OCI-LY1 (cell line): ENCODE results near the gene CDH4.
"Not testable (repeated sequence)": the region's sequence is repeated elsewhere in the genome, so short reads cannot be mapped to it uniquely, and the experiment has no call there.

Experiments
- H2AFZ ChIP-seq: fragments of 200-600 bp; sonication (generic), shearing (Covaris generic); 2 replicates; pipeline ENCODE4 v1.6.0; 2014; ENCODE audit warnings: antibody characterized with exemption, mild to moderate bottlenecking, low read length
- H3F3A ChIP-seq: fragments of 200-600 bp; sonication (generic), shearing (Covaris generic); 2 replicates; pipeline ENCODE4 v1.6.0; 2014; ENCODE audit warnings: mild to moderate bottlenecking, antibody characterized with exemption, low read length, moderate library complexity; ENCODE audit not compliant: insufficient read depth
- H3K27ac ChIP-seq: fragments of 200-600 bp; sonication (generic); 2 replicates; pipeline ENCODE4 v1.5.1; 2014; ENCODE audit warnings: low read length, mixed run types, mild to moderate bottlenecking, low read depth; ENCODE audit not compliant: poor library complexity, severe bottlenecking
- H3K27me3 ChIP-seq: fragments of 200-600 bp; sonication (generic); 2 replicates; pipeline ENCODE4 v1.6.0; 2014; ENCODE audit warnings: antibody characterized with exemption, mild to moderate bottlenecking, low read length, moderate library complexity; ENCODE audit not compliant: insufficient read depth
- H3K36me3 ChIP-seq: fragments of 200-600 bp; sonication (generic); 2 replicates; pipeline ENCODE4 v1.6.1; 2014; ENCODE audit warnings: mild to moderate bottlenecking, antibody characterized with exemption, low read length, moderate library complexity, mixed read lengths; ENCODE audit not compliant: insufficient read depth
- H3K4me1 ChIP-seq: fragments of 200-600 bp; sonication (generic); 2 replicates; pipeline ENCODE4 v1.5.1; 2014; ENCODE audit warnings: mild to moderate bottlenecking, low read length, moderate library complexity; ENCODE audit not compliant: insufficient read depth, severe bottlenecking
- H3K4me2 ChIP-seq: fragments of 200-600 bp; sonication (generic), shearing (Covaris generic); 2 replicates; pipeline ENCODE4 v1.6.1; 2014; ENCODE audit warnings: low read length
- H3K4me3 ChIP-seq: fragments of 200-600 bp; sonication (generic); 2 replicates; pipeline ENCODE4 v1.5.1; 2014; ENCODE audit warnings: low read length, low read depth, mild to moderate bottlenecking, mixed read lengths; ENCODE audit not compliant: poor library complexity, severe bottlenecking
- H3K79me2 ChIP-seq: fragments of 200-600 bp; shearing (Covaris generic); 2 replicates; pipeline ENCODE4 v1.6.1; 2016; ENCODE audit warnings: mixed run types, low read length, mixed read lengths; ENCODE audit not compliant: insufficient read depth
- H3K9ac ChIP-seq: fragments of 200-600 bp; sonication (generic), shearing (Covaris generic); 2 replicates; pipeline ENCODE4 v1.6.1; 2014; ENCODE audit warnings: mild to moderate bottlenecking, low read length, mixed read lengths
- H3K9me2 ChIP-seq: fragments of 200-600 bp; sonication (generic), shearing (Covaris generic); 2 replicates; pipeline ENCODE4 v1.6.1; 2014; ENCODE audit warnings: low read depth, mild to moderate bottlenecking, low read length, mixed read lengths
- H3K9me3 ChIP-seq: fragments of 200-600 bp; shearing (Covaris generic); 2 replicates; pipeline ENCODE4 v1.6.1; 2014; ENCODE audit warnings: low read length, mixed read lengths
- H4K20me1 ChIP-seq: fragments of 200-600 bp; sonication (generic), shearing (Covaris generic); 2 replicates; pipeline ENCODE4 v1.6.0; 2016; ENCODE audit warnings: mild to moderate bottlenecking, low read length; ENCODE audit not compliant: insufficient read depth
- EZH2 ChIP-seq: fragments of 200-600 bp; sonication (generic), shearing (Covaris generic); IDR thresholded peaks from 2 replicates; pipeline ENCODE4 v1.8.0; 2017; ENCODE audit warnings: borderline replicate concordance, mixed run types, mild to moderate bottlenecking, antibody characterized with exemption, low read length, moderate library complexity, mixed read lengths
- TF ChIP-seq, protein P1 (sequence below): fragments of 200-600 bp; sonication (generic), shearing (Covaris generic); IDR thresholded peaks from 2 replicates; pipeline ENCODE4 v1.5.1; 2017; ENCODE audit warnings: mild to moderate bottlenecking, antibody characterized with exemption, low read length, moderate library complexity, mixed read lengths

CDH4 gene

DNA sequence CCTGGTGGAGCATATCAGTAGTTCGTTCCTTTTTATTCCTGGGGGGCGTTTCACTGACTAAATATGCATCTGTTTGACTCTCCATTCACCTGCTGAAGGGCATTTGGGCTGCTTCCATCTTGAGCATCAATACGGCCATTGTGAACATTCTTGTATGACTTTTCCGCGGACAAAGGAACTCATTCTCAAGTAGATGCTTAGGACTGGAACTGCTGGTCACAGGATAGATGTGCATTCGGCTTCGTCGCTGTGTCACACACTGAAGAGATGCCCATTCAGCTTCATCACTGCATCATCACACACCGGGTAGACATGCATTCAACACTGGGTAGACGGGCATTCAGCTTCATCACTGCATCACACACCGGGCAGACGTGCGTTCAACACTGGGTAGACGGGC is 718.3 kb downstream of the CDH4 start:
- Histone ChIP-seq H3K27me3 (no peaks in the 10 kb centered on the region), H3K79me2 (no peaks in the 10 kb centered on the region), H2AFZ (no peak overlapping the region), H3K4me2 (no peak overlapping the region), H3K9me3 (no peaks in the 10 kb centered on the region), H3K9ac (no peak overlapping the region), H3K27ac (no peak overlapping the region), H3K36me3 (peaks cover 28% of the 10 kb centered on the region), H3K9me2 (no peaks in the 10 kb centered on the region), H3K4me1 (no peaks in the 10 kb centered on the region), H3F3A (no peaks in the 10 kb centered on the region), H4K20me1 (no peaks in the 10 kb centered on the region), H3K4me3 (no peak overlapping the region)
- TF ChIP-seq EZH2, result no peak
- TF ChIP-seq, protein P1, sequence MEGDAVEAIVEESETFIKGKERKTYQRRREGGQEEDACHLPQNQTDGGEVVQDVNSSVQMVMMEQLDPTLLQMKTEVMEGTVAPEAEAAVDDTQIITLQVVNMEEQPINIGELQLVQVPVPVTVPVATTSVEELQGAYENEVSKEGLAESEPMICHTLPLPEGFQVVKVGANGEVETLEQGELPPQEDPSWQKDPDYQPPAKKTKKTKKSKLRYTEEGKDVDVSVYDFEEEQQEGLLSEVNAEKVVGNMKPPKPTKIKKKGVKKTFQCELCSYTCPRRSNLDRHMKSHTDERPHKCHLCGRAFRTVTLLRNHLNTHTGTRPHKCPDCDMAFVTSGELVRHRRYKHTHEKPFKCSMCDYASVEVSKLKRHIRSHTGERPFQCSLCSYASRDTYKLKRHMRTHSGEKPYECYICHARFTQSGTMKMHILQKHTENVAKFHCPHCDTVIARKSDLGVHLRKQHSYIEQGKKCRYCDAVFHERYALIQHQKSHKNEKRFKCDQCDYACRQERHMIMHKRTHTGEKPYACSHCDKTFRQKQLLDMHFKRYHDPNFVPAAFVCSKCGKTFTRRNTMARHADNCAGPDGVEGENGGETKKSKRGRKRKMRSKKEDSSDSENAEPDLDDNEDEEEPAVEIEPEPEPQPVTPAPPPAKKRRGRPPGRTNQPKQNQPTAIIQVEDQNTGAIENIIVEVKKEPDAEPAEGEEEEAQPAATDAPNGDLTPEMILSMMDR, result no peak

DNA sequence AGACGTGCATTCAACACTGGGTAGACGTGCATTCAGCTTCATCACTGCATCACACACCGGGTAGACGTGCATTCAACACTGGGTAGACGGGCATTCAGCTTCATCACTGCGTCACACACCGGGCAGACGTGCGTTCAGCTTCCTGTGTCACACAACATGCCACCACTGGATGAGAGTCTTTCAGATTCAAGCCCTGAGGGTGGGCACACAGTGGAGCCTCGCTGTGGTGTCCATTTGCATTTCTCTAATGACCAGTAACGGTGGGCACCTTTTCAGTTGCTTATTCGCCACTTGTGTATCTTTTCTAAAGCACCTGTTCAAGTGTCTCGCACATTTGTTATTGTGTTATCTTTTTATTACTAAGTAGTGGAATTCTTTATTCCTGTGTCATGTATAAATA is 719.5 kb downstream of the CDH4 start:
- H3K4me3 ChIP-seq, H3F3A ChIP-seq, H3K4me2 ChIP-seq, H4K20me1 ChIP-seq, H3K9me2 ChIP-seq, H3K9ac ChIP-seq, H3K79me2 ChIP-seq, H3K27ac ChIP-seq, H3K9me3 ChIP-seq, H2AFZ ChIP-seq, H3K27me3 ChIP-seq, H3K4me1 ChIP-seq: not testable (repeated sequence)
- H3K36me3 ChIP-seq, result peaks cover 38% of the 10 kb centered on the region

- Histone ChIP-seq H3K27me3 (no peaks in the 10 kb centered on the region), H3K9me3 (no peaks in the 10 kb centered on the region), H3K4me3 (no peak overlapping the region), H3K4me1 (no peaks in the 10 kb centered on the region), H3F3A (no peaks in the 10 kb centered on the region), H3K4me2 (no peak overlapping the region), H3K79me2 (no peaks in the 10 kb centered on the region), H3K9me2 (no peaks in the 10 kb centered on the region), H3K9ac (no peak overlapping the region), H2AFZ (no peak overlapping the region), H3K27ac (no peak overlapping the region), H4K20me1 (no peaks in the 10 kb centered on the region), H3K36me3 (peaks cover 40% of the 10 kb centered on the region)
- TF ChIP-seq EZH2, result no peak
- TF ChIP-seq, protein P1, result no peak
Observed at GRCh38 chr20:61972636-61973508, 720.8 kb downstream of the CDH4 start.
